GM12891 (cell line): ENCODE measurements around the gene PPP1R26.

ENCODE experiments used
- PAX5 ChIP-seq: IDR thresholded peaks from 2 replicates; pipeline ENCODE4 v1.6.1; 2011; ENCODE audit warnings: low read length, moderate library complexity, mild to moderate bottlenecking; ENCODE audit not compliant: insufficient read depth, severe bottlenecking
- POLR2A ChIP-seq: IDR thresholded peaks from 2 replicates; pipeline ENCODE4 v1.6.1; 2011; ENCODE audit warnings: low read depth, low read length, control low read depth
- POLR2AphosphoS5 ChIP-seq: IDR thresholded peaks from 2 replicates; pipeline ENCODE4 v1.6.1; 2011; ENCODE audit warnings: low read depth, low read length, control low read depth
- POU2F2 ChIP-seq: IDR thresholded peaks from 2 replicates; pipeline ENCODE4 v1.6.1; 2011; ENCODE audit warnings: low read depth, mild to moderate bottlenecking, control low read depth, low read length, moderate library complexity
- TAF1 ChIP-seq: IDR thresholded peaks from 2 replicates; pipeline ENCODE4 v1.6.1; 2011; ENCODE audit warnings: low read depth, low read length, control low read depth

GRCh38 chr9:135536216-135536615 is 56.6 kb downstream of the PPP1R26 start:
- TF ChIP-seq POU2F2, result no peak
- TF ChIP-seq POLR2A, result no peak
- TF ChIP-seq POLR2AphosphoS5, result no peak
- no peak for TF ChIP-seq PAX5
- no peak for TF ChIP-seq TAF1
